HG03565 (cell line): ENCODE results near the gene PNLDC1.
"Not testable (repeated sequence)": the region's sequence is repeated elsewhere in the genome, so short reads cannot be mapped to it uniquely, and the experiment has no call there.

Source experiments
- ATAC-seq: cut with Tn5 transposase; IDR thresholded peaks from one replicate; pipeline ENCODE4 v1.9.1; 2021; ENCODE audit warnings: mild to moderate bottlenecking, moderate library complexity; ENCODE audit not compliant: unreplicated experiment

The PNLDC1 gene

GRCh38 chr6:159844737-159845645, 44.9 kb downstream of the PNLDC1 start:
- no peak for ATAC-seq

- not testable (repeated sequence) for ATAC-seq
These were observed 48.5 kb downstream of the PNLDC1 start for GRCh38 chr6:159848552-159848951.

DNA sequence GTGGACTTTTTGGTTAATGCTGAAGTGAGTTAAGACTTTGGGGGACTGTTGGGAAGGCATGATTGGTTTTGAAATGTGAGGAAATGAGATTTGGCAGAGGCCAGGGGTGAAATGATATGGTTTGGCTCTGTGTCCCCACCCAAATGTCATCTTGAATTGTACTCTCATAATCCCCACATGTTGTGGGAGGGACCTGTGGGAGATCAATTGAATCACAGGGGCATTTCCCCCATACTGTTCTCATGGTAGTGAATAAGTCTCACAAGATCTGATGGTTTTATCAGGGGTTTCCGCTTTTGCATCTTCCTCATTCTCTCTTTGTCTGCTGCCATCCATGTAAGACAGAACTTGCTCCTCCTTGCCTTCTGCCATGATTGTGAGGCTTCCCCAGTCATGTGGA, 49.8 kb downstream of the PNLDC1 start:
- ATAC-seq = not testable (repeated sequence)

DNA sequence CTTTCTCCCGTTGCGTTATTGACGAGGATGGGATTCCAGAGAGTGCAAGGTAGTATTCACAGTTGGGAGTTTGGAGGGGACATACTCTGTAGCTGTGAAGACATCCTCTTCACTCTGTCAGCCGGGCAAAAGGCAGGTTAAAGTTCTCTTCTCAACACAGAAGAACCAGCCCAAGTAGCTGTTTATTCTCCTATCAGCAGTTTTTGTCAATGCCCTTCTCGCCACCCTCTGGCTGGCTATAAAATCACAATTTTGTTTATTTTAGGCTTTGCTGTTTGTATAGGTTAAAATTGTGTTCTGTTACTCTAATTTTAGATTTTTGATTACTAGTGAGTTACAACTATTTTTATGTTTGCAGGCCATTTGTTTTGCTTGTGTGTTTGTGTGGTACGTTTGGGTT, 52.8 kb downstream of the PNLDC1 start:
- ATAC-seq = no peak

- no peak for ATAC-seq
These were observed 53.7 kb downstream of the PNLDC1 start for GRCh38 chr6:159853754-159854153.

DNA sequence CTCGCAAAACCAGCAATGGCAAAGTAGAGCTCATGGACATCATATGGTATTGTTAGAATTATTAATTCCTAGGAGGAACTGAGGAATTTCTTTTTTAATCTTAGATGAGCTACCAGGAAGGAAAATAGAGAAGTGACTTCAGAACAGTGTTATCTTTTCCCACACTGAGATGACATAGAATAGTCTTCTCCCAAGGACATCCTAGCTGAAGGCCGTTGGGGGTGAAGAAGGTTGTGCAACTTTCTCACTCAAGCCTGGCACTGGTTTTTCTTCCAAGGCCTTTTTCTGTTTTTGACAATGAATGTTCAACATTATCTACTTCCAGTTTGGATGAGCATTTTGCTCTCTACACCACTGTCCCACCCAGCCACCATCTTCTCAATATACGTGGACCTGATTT, 54.9 kb downstream of the PNLDC1 start:
- ATAC-seq = no peak

DNA sequence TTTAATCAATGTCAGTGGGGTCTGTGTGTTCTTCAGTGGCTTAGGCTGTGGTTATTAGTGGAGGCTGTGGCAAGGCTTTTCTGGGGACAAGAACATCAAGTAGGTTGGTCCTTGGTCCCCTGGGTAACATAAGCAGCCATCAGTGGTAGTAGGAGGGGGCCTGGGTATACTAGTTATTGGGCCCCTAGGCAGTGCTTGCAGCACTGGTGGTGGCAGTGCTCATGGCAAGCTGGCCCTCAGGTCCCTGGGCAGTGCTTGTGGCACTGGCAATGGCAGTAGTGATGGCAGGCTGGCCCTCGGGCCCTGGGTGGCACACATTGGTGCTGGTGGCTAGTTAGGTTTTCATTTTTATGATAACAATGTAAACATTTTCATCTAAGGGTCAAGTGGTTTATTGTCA, 58.2 kb downstream of the PNLDC1 start:
- ATAC-seq = no peak

GRCh38 chr6:159860482-159860881, 60.4 kb downstream of the PNLDC1 start:
- ATAC-seq = no peak

DNA sequence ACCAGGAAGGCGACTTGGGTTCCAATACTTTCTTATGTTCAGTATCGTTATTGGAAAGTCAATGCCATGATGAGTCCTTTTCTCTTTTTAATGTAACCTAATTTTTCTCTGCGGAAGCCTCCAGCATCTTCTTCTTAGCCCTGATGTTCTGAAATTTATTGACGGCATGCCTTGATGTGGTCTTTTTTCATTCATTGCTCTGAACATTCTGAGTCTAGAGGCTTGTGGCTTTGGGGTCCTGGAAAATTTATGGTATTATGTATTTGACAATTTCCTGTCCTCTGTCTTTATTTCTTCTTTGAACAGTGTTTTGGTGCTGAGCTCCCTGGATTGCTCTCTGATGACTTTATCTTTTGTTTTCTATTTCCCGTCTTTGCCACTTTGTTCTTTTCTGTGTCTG, 62.0 kb downstream of the PNLDC1 start:
- ATAC-seq = no peak

GRCh38 chr6:159863341-159863740, 63.3 kb downstream of the PNLDC1 start:
- not testable (repeated sequence) for ATAC-seq

- ATAC-seq = no peak
These were observed 65.3 kb downstream of the PNLDC1 start for GRCh38 chr6:159865226-159865920.

DNA sequence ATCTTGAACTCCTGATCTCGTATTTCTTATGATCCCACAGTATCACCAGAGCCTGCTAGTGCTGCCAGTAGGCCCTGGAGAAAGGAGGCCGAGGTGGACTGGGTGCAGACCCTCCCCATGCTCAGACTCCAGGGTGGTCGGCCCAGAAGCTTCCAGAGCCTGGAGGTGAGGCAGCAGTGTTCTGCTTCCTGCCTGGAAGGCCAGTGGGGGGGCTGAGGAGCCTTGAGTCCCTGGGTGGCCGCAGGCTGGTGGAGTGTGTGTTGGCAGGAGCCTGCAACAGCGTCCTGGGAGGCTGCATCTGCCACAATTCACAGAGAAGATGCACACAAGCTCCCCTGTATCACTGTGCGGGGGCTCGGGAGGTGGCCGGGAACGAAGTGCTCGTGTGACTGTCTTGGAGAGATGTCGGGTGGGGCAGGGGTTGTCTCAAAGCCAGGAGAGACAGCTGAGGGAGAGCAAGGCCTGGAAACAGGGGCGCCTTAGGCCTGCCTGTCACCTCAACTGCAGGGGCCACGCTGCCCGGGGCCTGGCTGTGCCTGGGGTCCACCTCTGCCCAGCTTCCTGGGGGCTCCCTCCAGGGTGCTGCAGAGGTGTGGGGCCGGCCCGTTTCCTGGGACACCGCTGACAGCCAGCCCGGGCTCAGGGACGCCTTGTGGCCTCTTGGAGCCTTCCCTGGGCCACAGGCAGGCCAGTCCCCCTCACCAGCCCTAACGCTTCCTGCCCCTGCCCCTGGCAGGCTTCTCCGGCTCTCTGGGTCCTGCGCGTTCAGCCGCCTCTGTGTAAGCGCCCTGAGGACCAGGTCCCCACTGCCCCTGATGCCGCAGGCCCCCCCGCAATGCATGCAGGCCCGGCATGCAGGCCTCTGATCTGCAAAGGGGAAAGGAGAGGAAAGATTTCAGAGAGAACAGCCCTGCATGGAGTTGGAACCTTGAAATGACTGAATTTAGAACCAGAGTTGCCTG, 66.5 kb downstream of the PNLDC1 start:
- ATAC-seq = no peak
